Smooth muscle cell (in vitro differentiated cells): ENCODE data around the gene GAB1. TPM values are rescaled to one million over a fixed set of nuclear protein-coding genes. Genes with fewer than 3 reads are reported as not detected.

Experiments
- DNase-seq: peaks from one replicate; lab custom pipeline; 2025; ENCODE audit not compliant: unreplicated experiment; lab: John Stamatoyannopoulos, UW
- H2AFZ ChIP-seq: fragments of 200-600 bp; sonication (generic); 2 replicates; pipeline ENCODE4 v1.6.0; 2016; ENCODE audit warnings: antibody characterized with exemption, low read depth, mild to moderate bottlenecking
- H3F3A ChIP-seq: fragments of 200-600 bp; sonication (generic); 2 replicates; pipeline ENCODE4 v1.6.0; 2017; ENCODE audit warnings: antibody characterized with exemption, low read depth
- H3K27ac ChIP-seq: fragments of 200-600 bp; sonication (generic); 2 replicates; pipeline ENCODE4 v1.5.1; 2016; ENCODE audit warnings: low read depth, mild to moderate bottlenecking
- H3K27me3 ChIP-seq: fragments of 200-600 bp; sonication (generic); 2 replicates; pipeline ENCODE4 v1.6.1; 2016; ENCODE audit warnings: low read depth, mild to moderate bottlenecking
- H3K36me3 ChIP-seq: fragments of 200-600 bp; sonication (generic); 2 replicates; pipeline ENCODE4 v1.5.1; 2016; ENCODE audit warnings: low read depth
- H3K4me1 ChIP-seq: fragments of 200-600 bp; sonication (generic); 2 replicates; pipeline ENCODE4 v1.5.1; 2016; ENCODE audit warnings: low read depth
- H3K4me2 ChIP-seq: fragments of 200-600 bp; sonication (generic); 2 replicates; pipeline ENCODE4 v1.6.0; 2016; ENCODE audit warnings: mild to moderate bottlenecking
- H3K4me3 ChIP-seq: fragments of 200-600 bp; sonication (generic); 2 replicates; pipeline ENCODE4 v1.5.1; 2016; ENCODE audit warnings: mild to moderate bottlenecking
- H3K79me2 ChIP-seq: fragments of 200-600 bp; sonication (generic); 2 replicates; pipeline ENCODE4 v1.6.0; 2016; ENCODE audit warnings: low read depth, mild to moderate bottlenecking
- H3K9ac ChIP-seq: fragments of 200-600 bp; sonication (generic); 2 replicates; pipeline ENCODE4 v1.6.0; 2016; ENCODE audit warnings: low read depth
- H3K9me3 ChIP-seq: fragments of 200-600 bp; sonication (generic); replicated peaks from 2 replicates; pipeline ENCODE4 v1.5.1; 2016; ENCODE audit warnings: low read depth
- H4K20me1 ChIP-seq: fragments of 200-600 bp; sonication (generic); 2 replicates; pipeline ENCODE4 v1.6.0; 2016; ENCODE audit warnings: low read depth
- CTCF ChIP-seq: fragments of 200-600 bp; sonication (generic); IDR thresholded peaks from 2 replicates; pipeline ENCODE4 v1.5.1; 2017; ENCODE audit warnings: borderline replicate concordance, mild to moderate bottlenecking, antibody characterized with exemption; ENCODE audit not compliant: insufficient read depth, poor library complexity, severe bottlenecking
- WGBS: methylation state at CpG from one replicate; pipeline ENCODE4 v1.1.7; 2016; ENCODE audit warnings: low lambda C conversion rate; 5-methylcytosine and 5-hydroxymethylcytosine counted together
- polyA plus RNA-seq: library from polyadenylated mRNA; unstranded; fragments of >200 nt; fragmentation: Nextera tagmentation; extraction: Ambion mirVana; gene quantifications from 2 replicates; pipeline ENCODE4 v1.2.1, GENCODE V29; 2016
- total RNA-seq: library from RNA; depleted of rRNA; stranded (reverse); fragments of >200 nt; gene quantifications from 2 replicates; pipeline ENCODE4 v1.2.3, GENCODE V29; 2014

The GAB1 gene
- total and polyA plus RNA-seq, 2 experiments from 2014 or later, result 0.50 to 22.5 TPM

DNA sequence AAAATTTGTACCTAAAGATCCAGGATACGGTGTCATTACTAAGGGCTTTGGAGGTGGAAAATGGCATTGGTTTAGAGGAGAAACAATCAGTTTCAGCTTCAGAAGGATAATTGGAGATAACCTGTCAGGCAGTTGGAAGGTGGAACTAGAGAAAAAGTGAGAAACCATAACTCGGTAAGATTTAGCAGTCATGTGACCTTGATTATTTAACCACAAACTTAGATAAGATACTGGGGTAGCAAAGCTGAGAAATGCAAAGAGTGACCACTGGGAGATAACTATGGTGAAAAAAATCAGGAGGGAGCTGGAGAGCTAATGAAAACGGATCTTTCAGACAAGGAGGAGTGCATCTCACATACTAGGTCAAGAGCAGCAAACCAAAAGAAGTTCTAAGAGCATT is 118.5 kb downstream of the GAB1 start:
- Histone ChIP-seq H3K4me1 (no peaks in the 10 kb centered on the region), H3K27ac (no peak overlapping the region), H3K4me2 (no peak overlapping the region), H3K27me3 (no peaks in the 10 kb centered on the region), H3K9me3 (peaks cover 3% of the 10 kb centered on the region), H3K9ac (no peak overlapping the region), H3K4me3 (no peak overlapping the region), H2AFZ (no peak overlapping the region), H4K20me1 (no peaks in the 10 kb centered on the region), H3F3A (no peaks in the 10 kb centered on the region), H3K79me2 (no peaks in the 10 kb centered on the region), H3K36me3 (peaks cover 9% of the 10 kb centered on the region)
- TF ChIP-seq CTCF, result no peak
- 65% methylated on average over 3 of the region's 3 CpGs for WGBS
- DNase-seq, result no peak

DNA sequence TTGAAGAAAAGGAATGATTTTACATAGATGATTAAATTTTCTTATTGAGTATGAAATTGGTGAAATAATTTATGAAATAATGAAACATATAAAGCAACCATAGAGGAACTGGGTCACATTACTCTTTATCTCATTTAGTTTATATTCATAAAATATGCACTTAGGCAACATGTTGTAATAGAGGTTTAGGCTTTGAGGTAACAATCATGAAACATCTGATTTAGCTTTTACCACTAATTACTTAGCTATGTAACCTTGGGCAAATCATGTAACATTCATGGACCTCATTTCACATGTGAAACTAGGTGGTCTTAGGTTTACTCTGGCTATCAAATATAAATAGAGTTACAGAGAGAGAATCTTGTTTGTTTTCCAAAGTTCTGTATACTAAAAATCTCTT is 122.3 kb downstream of the GAB1 start:
- H3K9ac ChIP-seq, result no peak overlapping the region
- peaks cover 9% of the 10 kb centered on the region for H3K36me3 ChIP-seq
- H3K4me3 ChIP-seq, result no peak overlapping the region
- no peak overlapping the region for H2AFZ ChIP-seq
- no peak for DNase-seq
- H3K27me3 ChIP-seq, result no peaks in the 10 kb centered on the region
- no peaks in the 10 kb centered on the region for H3F3A ChIP-seq
- H4K20me1 ChIP-seq, result no peaks in the 10 kb centered on the region
- no peak overlapping the region for H3K4me2 ChIP-seq
- peaks cover 3% of the 10 kb centered on the region for H3K9me3 ChIP-seq
- H3K79me2 ChIP-seq, result no peaks in the 10 kb centered on the region
- no peak for TF ChIP-seq CTCF
- H3K4me1 ChIP-seq, result no peaks in the 10 kb centered on the region
- H3K27ac ChIP-seq, result no peak overlapping the region

DNA sequence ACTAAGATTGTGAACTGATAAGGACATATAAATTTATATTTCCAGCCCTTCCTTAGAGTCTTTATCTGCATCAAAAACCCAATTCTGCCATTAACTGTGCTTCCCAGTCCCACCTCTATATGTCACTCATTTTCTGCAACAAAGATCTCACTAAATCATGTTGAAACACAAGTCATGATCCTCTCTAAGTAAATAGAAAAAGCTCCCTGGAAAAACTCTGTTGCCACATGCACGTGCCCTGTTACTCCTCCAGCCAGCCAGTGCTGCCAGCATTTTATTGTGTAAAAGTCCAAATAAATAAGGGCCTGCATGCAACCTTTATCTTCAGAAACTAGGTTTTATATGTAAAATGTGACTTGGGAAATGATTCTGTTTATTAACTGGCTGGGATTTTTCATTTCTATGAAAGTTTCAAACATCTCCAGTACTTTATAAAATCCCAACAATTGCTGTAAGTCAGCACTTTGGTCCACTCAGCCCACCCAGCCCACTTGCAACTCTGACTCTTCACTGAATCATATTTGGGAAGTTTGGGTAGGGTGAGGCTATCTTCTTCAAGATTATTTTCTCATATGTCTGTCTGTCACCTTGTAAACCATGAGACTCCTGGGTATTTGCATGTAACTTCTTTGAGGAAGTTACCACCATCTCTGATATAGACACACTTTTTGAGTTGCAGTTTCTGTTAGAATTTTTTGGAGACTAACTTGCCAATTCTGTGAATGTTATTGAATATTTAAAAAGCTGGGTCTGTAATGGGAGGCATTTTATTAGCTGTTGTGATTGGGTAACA is 136.9 kb downstream of the GAB1 start:
- no peak for DNase-seq
- Histone ChIP-seq H3K9ac (no peak overlapping the region), H3K79me2 (no peaks in the 10 kb centered on the region), H3K36me3 (no peaks in the 10 kb centered on the region), H3K27ac (no peak overlapping the region), H3K9me3 (no peaks in the 10 kb centered on the region), H3K27me3 (no peaks in the 10 kb centered on the region), H3K4me2 (no peak overlapping the region), H3F3A (no peaks in the 10 kb centered on the region), H3K4me3 (no peak overlapping the region), H3K4me1 (no peaks in the 10 kb centered on the region), H2AFZ (no peak overlapping the region), H4K20me1 (no peaks in the 10 kb centered on the region)
- WGBS, result 52% methylated on average over 1 of the region's 1 CpG
- no peak for TF ChIP-seq CTCF

DNA sequence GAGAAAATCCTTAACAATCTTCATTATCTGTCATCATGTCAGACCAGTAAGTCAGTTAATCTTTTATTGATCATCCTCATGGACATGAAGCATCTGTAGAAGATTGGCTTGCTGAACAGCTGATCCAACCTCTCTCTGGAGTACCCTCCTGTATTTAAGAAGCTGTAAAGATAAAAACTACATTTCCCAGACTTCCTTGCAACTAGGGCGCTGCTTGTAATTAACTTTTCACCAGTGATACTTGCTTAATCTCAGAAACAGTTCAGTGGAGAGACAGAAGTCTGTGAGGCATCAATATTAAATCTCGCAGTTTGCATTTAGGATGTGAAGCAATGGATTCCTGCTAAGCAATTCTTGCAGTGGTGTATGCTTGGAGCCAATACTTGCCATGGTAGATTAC is 140.8 kb downstream of the GAB1 start:
- Histone ChIP-seq H3K79me2 (no peaks in the 10 kb centered on the region), H3K4me2 (no peak overlapping the region), H3F3A (no peaks in the 10 kb centered on the region), H3K9ac (no peak overlapping the region), H3K4me1 (no peaks in the 10 kb centered on the region), H2AFZ (no peak overlapping the region), H4K20me1 (no peaks in the 10 kb centered on the region), H3K4me3 (no peak overlapping the region), H3K27ac (no peak overlapping the region), H3K36me3 (no peaks in the 10 kb centered on the region), H3K9me3 (no peaks in the 10 kb centered on the region), H3K27me3 (no peaks in the 10 kb centered on the region)
- no peak for DNase-seq
- no peak for TF ChIP-seq CTCF
- 75% methylated on average over 2 of the region's 2 CpGs for WGBS
